ENCODE data around the gene CASTOR2. TPM values are rescaled to one million over a fixed set of nuclear protein-coding genes. Genes with fewer than 3 reads are reported as not detected.
"Not testable (repeated sequence)": the region's sequence is repeated elsewhere in the genome, so short reads cannot be mapped to it uniquely, and the experiment has no call there.

CASTOR2 gene
- total and polyA plus RNA-seq, 10 of the 15 experiments (the other 5 are each of a cell fraction or from before 2014, with no cell fraction given): 0.18 to 1.1 (median 0.44) TPM; not detected in 4

DNA sequence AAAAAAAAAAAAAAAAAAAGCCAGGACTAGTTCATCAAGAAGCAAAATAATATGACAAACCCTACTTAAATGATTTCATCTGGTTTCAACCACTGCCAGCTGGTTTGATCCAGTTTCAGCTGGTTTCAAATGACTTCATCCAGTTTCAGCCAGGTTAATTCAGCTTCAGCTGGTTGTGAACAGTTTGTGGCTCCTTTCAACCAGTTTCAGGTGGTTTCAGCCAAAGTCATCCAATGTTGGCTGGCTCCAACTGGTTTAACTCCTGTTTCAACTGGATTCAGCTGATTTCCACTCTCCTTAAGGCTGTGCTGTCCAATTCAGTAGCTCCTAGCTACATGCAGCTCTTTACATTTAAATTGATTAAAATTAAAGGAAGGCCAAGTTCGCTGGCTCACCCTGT is 37.5 kb upstream of the CASTOR2 start:
- H3K4me3 ChIP-seq; H3K9me3 ChIP-seq (replicated peaks; ENCODE audit: control insufficient read depth, insufficient read depth, low read length); H3K27me3 ChIP-seq (replicated peaks in 1 of 2; ENCODE audit: control insufficient read depth in 2 of 2, insufficient read depth in 2 of 2, low read length in 1 of 2); H3K27ac ChIP-seq (ENCODE audit: control insufficient read depth, insufficient read depth); FAIRE-seq; POLR2A ChIA-PET; in situ Hi-C loops (cut with MboI); H3K4me1 ChIP-seq (ENCODE audit: control insufficient read depth, insufficient read depth, low read length); intact Hi-C loops (cut with micrococcal nuclease; ENCODE audit: unreplicated experiment); H3K36me3 ChIP-seq (ENCODE audit: control insufficient read depth in 2 of 2, insufficient read depth in 2 of 2, low read length in 1 of 2); H4K20me1 ChIP-seq (ENCODE audit: control insufficient read depth, insufficient read depth); H2AFZ ChIP-seq (ENCODE audit: control insufficient read depth, low read depth, low read length); H3K4me2 ChIP-seq (ENCODE audit: control insufficient read depth, insufficient read depth); CTCF ChIA-PET; H3K9ac ChIP-seq (ENCODE audit: control insufficient read depth, insufficient read depth, low read length); BruUV-seq (replicated peaks); RAD21 ChIA-PET (ENCODE audit: unreplicated experiment); SMC1A ChIA-PET (ENCODE audit: uncharacterized antibody, unreplicated experiment); DNase-seq (ENCODE audit: low read depth, low spot score); H3K79me2 ChIP-seq (ENCODE audit: control insufficient read depth, insufficient read depth, low read length): not testable (repeated sequence)
- ATAC-seq: peak; percentile 85
- WGBS (ENCODE audit: insufficient coverage, insufficient replicate concordance, low lambda C conversion rate, missing lambda C conversion rate): no CpG with 5 or more reads among the region's 1 CpG

DNA sequence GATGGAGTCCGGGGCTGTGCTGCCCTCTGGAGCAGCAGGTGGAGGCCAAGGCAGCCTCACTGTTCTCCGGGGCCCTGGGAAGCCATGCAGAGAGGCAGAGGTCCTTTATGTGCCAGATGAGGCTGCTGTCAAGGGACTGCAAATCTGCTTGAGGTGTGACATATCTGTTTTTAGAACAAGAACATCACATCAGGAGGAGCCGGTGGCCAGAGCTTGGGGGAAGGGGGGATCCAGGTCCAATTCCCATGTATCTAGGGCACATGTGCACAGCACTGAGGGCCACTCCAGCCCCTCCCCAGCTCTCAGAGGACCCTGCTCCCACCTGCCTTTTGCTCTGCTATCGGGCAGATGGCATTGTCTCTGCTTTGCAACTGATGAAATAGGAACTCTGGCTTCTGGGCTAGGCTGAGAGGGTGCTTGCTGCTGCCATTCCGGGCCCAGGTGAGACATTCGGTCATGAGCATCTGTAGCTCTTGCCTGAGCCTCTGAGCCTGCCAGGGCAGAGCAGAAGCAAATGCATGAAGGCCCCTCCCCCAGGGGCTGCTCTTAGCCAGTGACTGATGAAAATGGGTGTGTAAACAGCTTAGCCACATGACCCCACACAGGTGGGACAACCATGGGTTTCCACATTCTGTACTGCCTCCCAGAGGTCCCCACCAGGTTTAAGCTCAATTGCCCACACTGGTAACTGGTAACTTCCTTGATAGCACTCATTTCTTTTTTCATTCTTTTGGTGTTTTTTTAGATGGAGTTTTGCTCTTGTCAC is 32.8 kb upstream of the CASTOR2 start:
- in situ Hi-C loops (cut with MboI); H3K9me3 ChIP-seq (replicated peaks; ENCODE audit: control insufficient read depth, insufficient read depth, low read length); SMC1A ChIA-PET (ENCODE audit: uncharacterized antibody, unreplicated experiment); H2AFZ ChIP-seq (ENCODE audit: control insufficient read depth, low read depth, low read length); BruUV-seq (replicated peaks); intact Hi-C loops (cut with micrococcal nuclease; ENCODE audit: unreplicated experiment); H3K27ac ChIP-seq (ENCODE audit: control insufficient read depth, insufficient read depth); H3K27me3 ChIP-seq (replicated peaks in 1 of 2; ENCODE audit: control insufficient read depth in 2 of 2, insufficient read depth in 2 of 2, low read length in 1 of 2); POLR2A ChIA-PET; H3K36me3 ChIP-seq (ENCODE audit: control insufficient read depth in 2 of 2, insufficient read depth in 2 of 2, low read length in 1 of 2); H3K9ac ChIP-seq (ENCODE audit: control insufficient read depth, insufficient read depth, low read length); DNase-seq (ENCODE audit: low read depth, low spot score); RAD21 ChIA-PET (ENCODE audit: unreplicated experiment); H3K79me2 ChIP-seq (ENCODE audit: control insufficient read depth, insufficient read depth, low read length); H4K20me1 ChIP-seq (ENCODE audit: control insufficient read depth, insufficient read depth); H3K4me3 ChIP-seq; H3K4me1 ChIP-seq (ENCODE audit: control insufficient read depth, insufficient read depth, low read length); FAIRE-seq; CTCF ChIA-PET; H3K4me2 ChIP-seq (ENCODE audit: control insufficient read depth, insufficient read depth): not testable (repeated sequence)
- ATAC-seq: peak; percentile 58
- no CpG with 5 or more reads among the region's 6 CpGs for WGBS (ENCODE audit: insufficient coverage, insufficient replicate concordance, low lambda C conversion rate, missing lambda C conversion rate)

DNA sequence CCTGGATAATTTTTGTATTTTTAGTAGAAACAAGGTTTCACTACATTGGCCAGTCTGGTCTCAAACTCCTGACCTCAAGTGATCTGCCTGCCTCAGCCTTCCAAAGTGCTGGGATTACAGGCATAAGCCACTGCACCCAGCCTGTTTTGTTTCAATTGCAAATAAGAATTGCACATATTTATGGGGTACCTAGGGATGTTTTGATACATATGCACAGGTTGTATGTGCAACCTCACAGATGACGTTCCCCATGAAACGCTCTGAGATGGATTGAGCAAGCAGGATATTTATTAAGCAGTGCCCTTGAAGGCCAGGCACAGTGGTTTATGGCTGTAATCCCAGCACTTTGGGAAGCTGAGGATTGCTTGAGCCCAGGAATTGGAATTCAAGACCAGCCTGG is 25.1 kb upstream of the CASTOR2 start:
- SMC1A ChIA-PET (ENCODE audit: uncharacterized antibody, unreplicated experiment); CTCF ChIA-PET; DNase-seq (ENCODE audit: low read depth, low spot score); H3K36me3 ChIP-seq (ENCODE audit: control insufficient read depth in 2 of 2, insufficient read depth in 2 of 2, low read length in 1 of 2); in situ Hi-C loops (cut with MboI); BruUV-seq (replicated peaks); H3K4me3 ChIP-seq; H2AFZ ChIP-seq (ENCODE audit: control insufficient read depth, low read depth, low read length); POLR2A ChIA-PET; H3K79me2 ChIP-seq (ENCODE audit: control insufficient read depth, insufficient read depth, low read length); H4K20me1 ChIP-seq (ENCODE audit: control insufficient read depth, insufficient read depth); H3K4me1 ChIP-seq (ENCODE audit: control insufficient read depth, insufficient read depth, low read length); RAD21 ChIA-PET (ENCODE audit: unreplicated experiment); H3K27ac ChIP-seq (ENCODE audit: control insufficient read depth, insufficient read depth); H3K9me3 ChIP-seq (replicated peaks; ENCODE audit: control insufficient read depth, insufficient read depth, low read length); FAIRE-seq; ATAC-seq; H3K4me2 ChIP-seq (ENCODE audit: control insufficient read depth, insufficient read depth); H3K27me3 ChIP-seq (replicated peaks in 1 of 2; ENCODE audit: control insufficient read depth in 2 of 2, insufficient read depth in 2 of 2, low read length in 1 of 2); H3K9ac ChIP-seq (ENCODE audit: control insufficient read depth, insufficient read depth, low read length); intact Hi-C loops (cut with micrococcal nuclease; ENCODE audit: unreplicated experiment): not testable (repeated sequence)
- WGBS (ENCODE audit: insufficient coverage, insufficient replicate concordance, low lambda C conversion rate, missing lambda C conversion rate): no CpG with 5 or more reads among the region's 2 CpGs

DNA sequence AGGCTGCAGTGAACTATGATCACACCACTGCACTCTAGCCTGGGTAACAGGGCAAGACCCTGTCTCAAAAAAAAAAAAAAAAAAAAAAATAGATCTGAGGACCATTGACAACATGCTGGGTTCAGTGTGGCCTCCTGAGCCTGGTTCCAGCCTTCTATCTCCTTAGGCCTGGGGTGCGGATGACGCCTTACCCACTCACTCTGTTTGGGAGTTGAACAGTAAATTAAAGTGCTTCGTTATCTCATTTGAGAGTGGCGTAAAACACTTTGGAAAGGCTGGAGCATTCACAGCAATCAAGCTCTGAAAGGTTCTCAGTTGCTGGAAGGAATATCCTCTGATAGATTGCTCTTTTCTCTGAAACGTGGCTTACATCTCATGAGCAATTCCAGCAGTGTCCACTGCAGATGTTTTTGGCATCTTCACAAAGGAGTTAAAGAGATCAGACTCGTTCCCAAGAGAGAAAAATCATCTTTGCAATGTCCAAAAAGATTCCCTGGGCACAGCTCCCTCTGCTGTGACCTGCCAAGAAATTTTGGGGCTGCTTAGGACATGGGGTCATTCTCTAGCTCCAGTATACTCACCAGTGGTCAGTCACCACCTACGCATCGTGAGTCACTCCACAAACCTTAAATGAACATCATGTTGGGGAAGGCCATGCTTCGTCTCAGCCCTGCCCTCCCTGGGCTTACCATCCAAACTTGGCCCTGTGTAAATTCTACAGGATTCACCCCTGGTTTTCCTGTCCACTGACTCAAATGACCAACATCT is 23.0 kb upstream of the CASTOR2 start:
- FAIRE-seq: not testable (repeated sequence)

More for the DNA sequence above, 23.0 kb upstream of the CASTOR2 start:
- ATAC-seq; H4K20me1 ChIP-seq (ENCODE audit: control insufficient read depth, insufficient read depth); H3K4me3 ChIP-seq; H3K9ac ChIP-seq (ENCODE audit: control insufficient read depth, insufficient read depth, low read length); H3K79me2 ChIP-seq (ENCODE audit: control insufficient read depth, insufficient read depth, low read length); DNase-seq (ENCODE audit: low read depth, low spot score); SMC1A ChIA-PET (ENCODE audit: uncharacterized antibody, unreplicated experiment); CTCF ChIA-PET; H3K9me3 ChIP-seq (replicated peaks; ENCODE audit: control insufficient read depth, insufficient read depth, low read length); BruUV-seq (replicated peaks); H2AFZ ChIP-seq (ENCODE audit: control insufficient read depth, low read depth, low read length); POLR2A ChIA-PET; H3K4me1 ChIP-seq (ENCODE audit: control insufficient read depth, insufficient read depth, low read length); intact Hi-C loops (cut with micrococcal nuclease; ENCODE audit: unreplicated experiment); RAD21 ChIA-PET (ENCODE audit: unreplicated experiment); H3K27me3 ChIP-seq (replicated peaks in 1 of 2; ENCODE audit: control insufficient read depth in 2 of 2, insufficient read depth in 2 of 2, low read length in 1 of 2); in situ Hi-C loops (cut with MboI); H3K27ac ChIP-seq (ENCODE audit: control insufficient read depth, insufficient read depth); H3K36me3 ChIP-seq (ENCODE audit: control insufficient read depth in 2 of 2, insufficient read depth in 2 of 2, low read length in 1 of 2); H3K4me2 ChIP-seq (ENCODE audit: control insufficient read depth, insufficient read depth): not testable (repeated sequence)
- 89% methylated on average over 6 of the region's 9 CpGs for WGBS (ENCODE audit: insufficient coverage, insufficient replicate concordance, low lambda C conversion rate, missing lambda C conversion rate)

Measured in GM12878 (cell line).